Karpas-422 (cell line): Measurements from ENCODE around the gene CD47. TPM values are rescaled to one million over a fixed set of nuclear protein-coding genes. Genes with fewer than 3 reads are reported as not detected.

Experiments
- DNase-seq: peaks from one replicate; pipeline ENCODE4 v3.0.0-alpha.2; 2015
- H2AFZ ChIP-seq: fragments of 200-600 bp; sonication (generic); 2 replicates; pipeline ENCODE4 v1.6.1; 2014; ENCODE audit warnings: antibody characterized with exemption, low read length, mixed read lengths
- H3K27ac ChIP-seq: fragments of 200-600 bp; sonication (generic); 2 replicates; pipeline ENCODE4 v1.5.1; 2014; ENCODE audit warnings: mild to moderate bottlenecking, low read length, moderate library complexity
- H3K27me3 ChIP-seq: fragments of 200-600 bp; sonication (generic); 2 replicates; pipeline ENCODE4 v1.6.1; 2014; ENCODE audit warnings: low read length, mixed read lengths
- H3K36me3 ChIP-seq: fragments of 200-600 bp; sonication (generic); 2 replicates; pipeline ENCODE4 v1.6.1; 2014; ENCODE audit warnings: low read length, mixed read lengths; ENCODE audit not compliant: insufficient read depth
- H3K4me1 ChIP-seq: fragments of 200-600 bp; sonication (generic); 2 replicates; pipeline ENCODE4 v1.6.1; 2014; ENCODE audit warnings: mild to moderate bottlenecking, low read length, mixed read lengths
- H3K4me2 ChIP-seq: fragments of 200-600 bp; sonication (generic); 2 replicates; pipeline ENCODE4 v1.6.1; 2014; ENCODE audit warnings: low read length, low read depth, mild to moderate bottlenecking; ENCODE audit not compliant: poor library complexity, severe bottlenecking
- H3K4me3 ChIP-seq: fragments of 200-600 bp; sonication (generic); 2 replicates; pipeline ENCODE4 v1.5.1; 2014; ENCODE audit warnings: mild to moderate bottlenecking, antibody characterized with exemption, low read length, mixed read lengths
- H3K79me2 ChIP-seq: fragments of 200-600 bp; sonication (generic); 2 replicates; pipeline ENCODE4 v1.6.1; 2014; ENCODE audit warnings: mild to moderate bottlenecking, low read length, mixed read lengths
- H3K9ac ChIP-seq: fragments of 200-600 bp; sonication (generic); 2 replicates; pipeline ENCODE4 v1.6.0; 2014; ENCODE audit warnings: low read length
- H3K9me2 ChIP-seq: fragments of 200-600 bp; sonication (generic), shearing (Covaris generic); replicated peaks from 2 replicates; pipeline ENCODE4 v1.6.0; 2014; ENCODE audit warnings: mild to moderate bottlenecking, low read length, moderate library complexity; ENCODE audit not compliant: insufficient read depth
- H3K9me3 ChIP-seq: fragments of 300-700, 200-600 bp; sonication (generic); 2 replicates; pipeline ENCODE4 v1.6.1; 2014; ENCODE audit warnings: low read length, mixed read lengths
- H4K20me1 ChIP-seq: fragments of 200-600 bp; sonication (generic); 2 replicates; pipeline ENCODE4 v1.6.1; 2014; ENCODE audit warnings: mild to moderate bottlenecking, antibody characterized with exemption, low read length, low read depth; ENCODE audit not compliant: insufficient read depth
- total RNA-seq: library from RNA; depleted of rRNA; stranded (reverse); fragments of >200 nt; shearing (Covaris generic); gene quantifications from 2 replicates; pipeline ENCODE4 v1.2.3, GENCODE V29; 2014; ENCODE audit warnings: low replicate concordance

CD47 gene
- total RNA-seq, 1 experiment from 2014 or later = 180 TPM

- Histone ChIP-seq H3K4me3 (no peak overlapping the region), H3K9me3 (no peaks in the 10 kb centered on the region), H3K9me2 (no peaks in the 10 kb centered on the region), H2AFZ (no peak overlapping the region), H4K20me1 (no peaks in the 10 kb centered on the region), H3K36me3 (no peaks in the 10 kb centered on the region), H3K27me3 (no peaks in the 10 kb centered on the region), H3K4me2 (peak overlapping the region; percentile 20), H3K4me1 (peaks cover 71% of the 10 kb centered on the region), H3K9ac (no peak overlapping the region), H3K79me2 (no peaks in the 10 kb centered on the region), H3K27ac (no peak overlapping the region)
- peak; percentile 71 for DNase-seq
Observed at GRCh38 chr3:108011616-108012015, 79.2 kb downstream of the CD47 start.

DNA sequence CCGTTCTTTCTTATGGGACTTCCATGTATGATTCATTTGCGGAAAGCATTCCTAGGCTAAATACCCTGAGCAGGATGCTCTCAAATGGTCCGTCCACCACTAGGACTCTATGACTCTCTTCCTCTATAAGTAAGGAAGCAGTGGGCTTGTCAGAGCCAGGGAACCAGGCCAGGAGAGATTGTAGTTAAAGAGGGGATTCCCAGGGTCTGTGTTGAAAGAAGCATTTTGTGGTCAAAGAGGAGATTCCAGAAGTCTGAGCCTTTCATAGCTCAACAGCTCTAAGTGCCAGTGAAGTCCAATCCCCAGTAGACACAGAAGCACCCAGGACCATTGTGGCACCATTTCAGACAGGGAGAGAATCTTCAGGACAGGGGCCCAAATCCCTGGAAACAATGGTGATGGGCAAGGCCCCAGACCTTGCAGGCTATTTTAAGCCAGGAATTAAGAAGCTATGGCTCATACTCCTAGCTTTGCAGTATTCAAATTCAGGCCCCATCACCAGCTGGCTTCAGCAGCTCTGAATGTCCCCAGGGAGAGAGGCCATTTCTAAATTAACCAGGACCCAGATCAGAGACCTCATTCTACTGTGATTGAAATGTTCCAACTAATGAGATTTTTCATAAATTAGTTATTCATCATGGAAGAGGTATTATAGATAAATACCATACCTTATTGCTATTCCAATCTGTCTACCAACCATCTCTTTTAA lies 81.7 kb downstream of the CD47 start:
- Histone ChIP-seq H4K20me1 (no peaks in the 10 kb centered on the region), H3K9ac (peak overlapping the region; percentile 22), H3K79me2 (no peaks in the 10 kb centered on the region)

DNA sequence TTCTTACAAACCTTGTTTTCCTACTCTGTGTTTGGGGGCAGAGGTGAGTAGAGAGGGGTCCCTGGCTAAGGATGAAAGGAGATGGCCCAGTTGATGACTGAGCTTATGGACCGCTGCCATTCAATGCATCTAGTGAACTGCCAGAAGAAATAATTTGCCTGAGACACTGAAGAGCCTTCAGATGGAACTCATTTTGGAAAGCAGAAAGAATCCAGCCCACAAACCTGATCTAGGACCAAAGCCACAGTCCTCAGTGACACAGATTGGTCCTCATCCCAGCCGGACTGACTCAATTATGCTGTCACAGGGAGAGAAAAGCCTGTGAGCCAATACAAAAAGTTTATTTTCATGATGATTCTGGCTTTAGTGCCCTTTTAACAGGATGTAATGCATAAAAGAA lies 82.7 kb downstream of the CD47 start:
- Histone ChIP-seq H2AFZ (no peak overlapping the region), H3K9me3 (no peaks in the 10 kb centered on the region), H3K4me1 (peaks cover 77% of the 10 kb centered on the region), H4K20me1 (no peaks in the 10 kb centered on the region), H3K27me3 (no peaks in the 10 kb centered on the region), H3K4me2 (peak overlapping the region; percentile 69), H3K79me2 (no peaks in the 10 kb centered on the region), H3K36me3 (no peaks in the 10 kb centered on the region), H3K9me2 (no peaks in the 10 kb centered on the region), H3K9ac (no peak overlapping the region), H3K27ac (peak overlapping the region; percentile 38), H3K4me3 (no peak overlapping the region)
- DNase-seq = no peak

More for the DNA sequence above, 81.7 kb downstream of the CD47 start:
- DNase-seq = peak; percentile 91
- peak overlapping the region; percentile 2; the same call in 1 of the 2 replicates for H2AFZ ChIP-seq
- no peaks in the 10 kb centered on the region for H3K9me2 ChIP-seq
- H3K36me3 ChIP-seq = no peaks in the 10 kb centered on the region
- peak overlapping the region; percentile 46 for H3K4me3 ChIP-seq
- no peaks in the 10 kb centered on the region for H3K27me3 ChIP-seq
- H3K4me1 ChIP-seq = peaks cover 77% of the 10 kb centered on the region
- peak overlapping the region; percentile 69 for H3K4me2 ChIP-seq
- no peaks in the 10 kb centered on the region for H3K9me3 ChIP-seq
- H3K27ac ChIP-seq = peak overlapping the region; percentile 75

DNA sequence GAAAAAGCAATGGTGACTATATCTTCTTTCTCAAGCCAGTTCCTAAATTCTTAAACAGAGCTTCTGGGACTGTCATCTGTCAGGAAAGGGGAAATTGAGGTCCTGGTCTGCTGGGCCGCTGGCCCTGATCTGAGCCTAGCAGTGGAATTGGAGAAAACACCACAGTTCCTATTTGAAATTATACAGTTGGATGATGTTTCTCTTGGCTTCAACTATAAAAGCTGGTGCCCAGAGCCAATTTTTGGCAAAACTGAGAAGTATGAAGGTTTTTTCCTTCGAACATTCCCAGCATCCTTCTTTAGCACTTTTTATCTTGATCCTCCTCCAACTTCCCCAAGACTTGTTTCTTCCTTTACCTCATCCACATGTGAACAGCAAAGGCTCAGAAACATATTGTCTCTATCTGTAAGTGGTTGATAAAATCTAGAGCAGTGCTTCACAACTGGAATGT lies 83.9 kb downstream of the CD47 start:
- Histone ChIP-seq H3K27ac (peak overlapping the region; percentile 57), H3K9me3 (no peaks in the 10 kb centered on the region), H3K36me3 (no peaks in the 10 kb centered on the region), H3K4me1 (peaks cover 68% of the 10 kb centered on the region), H3K27me3 (no peaks in the 10 kb centered on the region), H3K4me2 (peak overlapping the region; percentile 65), H3K9ac (no peak overlapping the region), H4K20me1 (no peaks in the 10 kb centered on the region), H3K4me3 (0 out of 2 replicates have a peak overlapping the region, but pooled peaks have one; percentile 41), H3K9me2 (no peaks in the 10 kb centered on the region), H2AFZ (no peak overlapping the region), H3K79me2 (no peaks in the 10 kb centered on the region)
- DNase-seq = no peak

GRCh38 chr3:108006077-108006771 lies 84.6 kb downstream of the CD47 start:
- H2AFZ ChIP-seq = peak overlapping the region; percentile 54; the same call in 1 of the 2 replicates
- peaks cover 61% of the 10 kb centered on the region for H3K4me1 ChIP-seq
- H3K27me3 ChIP-seq = no peaks in the 10 kb centered on the region
- no peaks in the 10 kb centered on the region for H4K20me1 ChIP-seq
- H3K9me3 ChIP-seq = no peaks in the 10 kb centered on the region
- peak; percentile 88 for DNase-seq
- H3K4me2 ChIP-seq = peak overlapping the region; percentile 65
- H3K9me2 ChIP-seq = no peaks in the 10 kb centered on the region
- peak overlapping the region; percentile 14 for H3K9ac ChIP-seq
- peak overlapping the region; percentile 41 for H3K4me3 ChIP-seq
- peak overlapping the region; percentile 57 for H3K27ac ChIP-seq
- H3K79me2 ChIP-seq = no peaks in the 10 kb centered on the region
- no peaks in the 10 kb centered on the region for H3K36me3 ChIP-seq

GRCh38 chr3:108004647-108005046 lies 86.2 kb downstream of the CD47 start:
- Histone ChIP-seq H3K9me2 (no peaks in the 10 kb centered on the region), H3K36me3 (no peaks in the 10 kb centered on the region), H3K4me3 (no peak overlapping the region), H3K79me2 (no peaks in the 10 kb centered on the region), H2AFZ (no peak overlapping the region), H3K9ac (no peak overlapping the region), H3K4me1 (peaks cover 50% of the 10 kb centered on the region), H3K27me3 (no peaks in the 10 kb centered on the region), H3K27ac (no peak overlapping the region), H3K4me2 (no peak overlapping the region), H4K20me1 (no peaks in the 10 kb centered on the region), H3K9me3 (no peaks in the 10 kb centered on the region)
- no peak for DNase-seq

DNA sequence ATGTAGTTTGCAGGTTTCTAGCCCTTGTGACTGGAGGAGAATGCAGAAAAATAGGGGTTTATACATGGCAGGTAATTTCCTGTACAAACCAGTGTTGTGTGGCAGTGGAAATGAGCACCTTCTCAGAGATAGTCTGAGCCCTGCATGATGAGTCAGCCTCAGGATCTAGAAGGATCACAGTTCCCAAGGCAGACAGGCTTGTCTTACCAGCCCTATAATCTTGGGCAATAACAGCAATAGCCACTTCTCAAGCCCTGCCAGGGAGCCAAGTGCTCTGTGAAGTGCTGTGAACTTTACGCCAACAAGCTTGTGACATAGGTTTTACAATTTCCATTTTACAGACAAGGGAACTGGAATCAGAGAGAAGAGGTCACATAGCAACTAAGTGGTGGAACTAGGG lies 89.4 kb downstream of the CD47 start:
- no peaks in the 10 kb centered on the region for H3K36me3 ChIP-seq
- H3K4me3 ChIP-seq = no peak overlapping the region
- H3K9ac ChIP-seq = no peak overlapping the region
- H3K9me2 ChIP-seq = no peaks in the 10 kb centered on the region
- no peak overlapping the region for H3K4me2 ChIP-seq
- peaks cover 30% of the 10 kb centered on the region for H3K4me1 ChIP-seq
- H2AFZ ChIP-seq = no peak overlapping the region
- no peak overlapping the region for H3K27ac ChIP-seq
- H4K20me1 ChIP-seq = no peaks in the 10 kb centered on the region
- no peaks in the 10 kb centered on the region for H3K79me2 ChIP-seq
- no peaks in the 10 kb centered on the region for H3K27me3 ChIP-seq
- H3K9me3 ChIP-seq = no peaks in the 10 kb centered on the region
- no peak for DNase-seq

DNA sequence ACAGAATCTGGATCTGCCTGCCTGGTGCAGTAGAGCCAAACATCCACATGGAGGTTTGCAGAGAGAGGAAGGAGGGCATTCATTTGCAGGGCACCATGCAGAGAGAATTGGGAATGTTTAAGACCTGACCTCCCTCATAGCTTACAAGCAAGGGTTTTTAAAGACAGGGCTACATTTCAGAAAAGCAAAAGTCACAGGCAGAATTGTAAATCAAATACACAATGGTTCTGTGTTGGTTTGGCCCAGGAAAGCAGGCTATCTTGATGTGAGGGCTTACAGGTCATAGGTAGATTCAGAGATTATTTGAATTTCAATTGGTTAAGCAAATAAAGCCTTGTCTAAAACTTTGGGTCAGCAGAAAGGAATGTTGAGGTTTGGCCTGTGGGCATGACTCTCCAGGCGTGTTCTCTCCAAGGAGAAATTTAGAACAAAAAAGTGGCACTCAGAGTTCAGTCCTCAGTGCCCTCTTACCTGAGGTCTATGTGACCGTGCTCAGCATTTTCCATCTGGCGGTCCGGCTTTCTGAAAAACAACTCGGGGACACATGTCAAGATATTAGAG lies 91.5 kb downstream of the CD47 start:
- H3K4me2 ChIP-seq = no peak overlapping the region
- H3K27me3 ChIP-seq = no peaks in the 10 kb centered on the region

More for the DNA sequence above, 91.5 kb downstream of the CD47 start:
- Histone ChIP-seq H3K4me3 (no peak overlapping the region), H3K9ac (no peak overlapping the region), H3K36me3 (no peaks in the 10 kb centered on the region), H3K9me2 (no peaks in the 10 kb centered on the region), H2AFZ (no peak overlapping the region), H4K20me1 (no peaks in the 10 kb centered on the region), H3K9me3 (no peaks in the 10 kb centered on the region), H3K79me2 (no peaks in the 10 kb centered on the region), H3K27ac (no peak overlapping the region), H3K4me1 (peaks cover 23% of the 10 kb centered on the region)
- no peak for DNase-seq
